ENCODE data around the gene CREB3L2. TPM values are rescaled to one million over a fixed set of nuclear protein-coding genes. Genes with fewer than 3 reads are reported as not detected.

Gene CREB3L2
- total RNA-seq, 1 experiment from 2014 or later: 60.6 TPM

DNA sequence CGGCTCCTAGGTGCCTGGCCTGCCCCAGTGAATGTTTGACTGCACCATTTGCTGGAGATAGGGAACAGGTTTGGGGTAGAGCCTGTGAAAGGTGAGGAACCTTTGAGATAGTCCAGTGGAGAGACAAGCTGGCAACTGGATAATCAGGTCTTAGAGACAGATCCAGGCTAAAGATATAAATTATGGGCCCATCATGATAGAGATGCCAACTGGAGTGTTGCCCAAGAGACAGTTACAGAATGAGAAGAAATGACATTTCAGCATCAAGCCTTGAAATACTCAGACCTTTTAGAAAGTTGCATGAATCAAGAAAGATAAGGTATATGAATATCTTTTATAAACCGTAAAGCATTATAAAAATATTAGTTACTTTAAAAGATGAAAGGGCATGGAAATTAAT, 27.1 kb downstream of the CREB3L2 start:
- no peaks in the 10 kb centered on the region for H3K9me3 Mint-ChIP-seq
- DNase-seq (ENCODE audit: low spot score): no peak
- TF ChIP-seq TEAD1 (CRISPR knock-in tag; IDR thresholded peaks at IDR 0.05) (no peak), FOXJ3 (CRISPR knock-in tag; IDR thresholded peaks at IDR 0.05; ENCODE audit: borderline replicate concordance) (no peak), ESRRA (CRISPR knock-in tag; IDR thresholded peaks at IDR 0.05; ENCODE audit: borderline replicate concordance) (no peak), HMGA2 (CRISPR knock-in tag; IDR thresholded peaks at IDR 0.05) (no peak), ETV6 (CRISPR knock-in tag; IDR thresholded peaks at IDR 0.05) (no peak), PRRX2 (CRISPR knock-in tag; IDR thresholded peaks at IDR 0.05) (no peak), SMAD4 (CRISPR knock-in tag; IDR thresholded peaks at IDR 0.05) (no peak), ZBTB21 (CRISPR knock-in tag; IDR thresholded peaks at IDR 0.05; ENCODE audit: borderline replicate concordance) (no peak), ZNF416 (CRISPR knock-in tag; IDR thresholded peaks at IDR 0.05) (no peak), TEAD4 (CRISPR knock-in tag; IDR thresholded peaks at IDR 0.05) (no peak), MYBL2 (CRISPR knock-in tag; IDR thresholded peaks at IDR 0.05) (no peak), CBFB (CRISPR knock-in tag; IDR thresholded peaks at IDR 0.05; ENCODE audit: low read depth) (no peak), TCF7 (CRISPR knock-in tag; IDR thresholded peaks at IDR 0.05; ENCODE audit: low read depth) (no peak)
- TF ChIP-seq, protein P1, sequence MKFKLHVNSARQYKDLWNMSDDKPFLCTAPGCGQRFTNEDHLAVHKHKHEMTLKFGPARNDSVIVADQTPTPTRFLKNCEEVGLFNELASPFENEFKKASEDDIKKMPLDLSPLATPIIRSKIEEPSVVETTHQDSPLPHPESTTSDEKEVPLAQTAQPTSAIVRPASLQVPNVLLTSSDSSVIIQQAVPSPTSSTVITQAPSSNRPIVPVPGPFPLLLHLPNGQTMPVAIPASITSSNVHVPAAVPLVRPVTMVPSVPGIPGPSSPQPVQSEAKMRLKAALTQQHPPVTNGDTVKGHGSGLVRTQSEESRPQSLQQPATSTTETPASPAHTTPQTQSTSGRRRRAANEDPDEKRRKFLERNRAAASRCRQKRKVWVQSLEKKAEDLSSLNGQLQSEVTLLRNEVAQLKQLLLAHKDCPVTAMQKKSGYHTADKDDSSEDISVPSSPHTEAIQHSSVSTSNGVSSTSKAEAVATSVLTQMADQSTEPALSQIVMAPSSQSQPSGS (CRISPR knock-in tag; IDR thresholded peaks at IDR 0.05; ENCODE audit: borderline replicate concordance, low read depth): no peak
- TF ChIP-seq, protein P2, sequence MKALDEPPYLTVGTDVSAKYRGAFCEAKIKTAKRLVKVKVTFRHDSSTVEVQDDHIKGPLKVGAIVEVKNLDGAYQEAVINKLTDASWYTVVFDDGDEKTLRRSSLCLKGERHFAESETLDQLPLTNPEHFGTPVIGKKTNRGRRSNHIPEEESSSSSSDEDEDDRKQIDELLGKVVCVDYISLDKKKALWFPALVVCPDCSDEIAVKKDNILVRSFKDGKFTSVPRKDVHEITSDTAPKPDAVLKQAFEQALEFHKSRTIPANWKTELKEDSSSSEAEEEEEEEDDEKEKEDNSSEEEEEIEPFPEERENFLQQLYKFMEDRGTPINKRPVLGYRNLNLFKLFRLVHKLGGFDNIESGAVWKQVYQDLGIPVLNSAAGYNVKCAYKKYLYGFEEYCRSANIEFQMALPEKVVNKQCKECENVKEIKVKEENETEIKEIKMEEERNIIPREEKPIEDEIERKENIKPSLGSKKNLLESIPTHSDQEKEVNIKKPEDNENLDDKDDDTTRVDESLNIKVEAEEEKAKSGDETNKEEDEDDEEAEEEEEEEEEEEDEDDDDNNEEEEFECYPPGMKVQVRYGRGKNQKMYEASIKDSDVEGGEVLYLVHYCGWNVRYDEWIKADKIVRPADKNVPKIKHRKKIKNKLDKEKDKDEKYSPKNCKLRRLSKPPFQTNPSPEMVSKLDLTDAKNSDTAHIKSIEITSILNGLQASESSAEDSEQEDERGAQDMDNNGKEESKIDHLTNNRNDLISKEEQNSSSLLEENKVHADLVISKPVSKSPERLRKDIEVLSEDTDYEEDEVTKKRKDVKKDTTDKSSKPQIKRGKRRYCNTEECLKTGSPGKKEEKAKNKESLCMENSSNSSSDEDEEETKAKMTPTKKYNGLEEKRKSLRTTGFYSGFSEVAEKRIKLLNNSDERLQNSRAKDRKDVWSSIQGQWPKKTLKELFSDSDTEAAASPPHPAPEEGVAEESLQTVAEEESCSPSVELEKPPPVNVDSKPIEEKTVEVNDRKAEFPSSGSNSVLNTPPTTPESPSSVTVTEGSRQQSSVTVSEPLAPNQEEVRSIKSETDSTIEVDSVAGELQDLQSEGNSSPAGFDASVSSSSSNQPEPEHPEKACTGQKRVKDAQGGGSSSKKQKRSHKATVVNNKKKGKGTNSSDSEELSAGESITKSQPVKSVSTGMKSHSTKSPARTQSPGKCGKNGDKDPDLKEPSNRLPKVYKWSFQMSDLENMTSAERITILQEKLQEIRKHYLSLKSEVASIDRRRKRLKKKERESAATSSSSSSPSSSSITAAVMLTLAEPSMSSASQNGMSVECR (CRISPR knock-in tag; IDR thresholded peaks at IDR 0.05; ENCODE audit: borderline replicate concordance): no peak
- TF ChIP-seq, protein P3, sequence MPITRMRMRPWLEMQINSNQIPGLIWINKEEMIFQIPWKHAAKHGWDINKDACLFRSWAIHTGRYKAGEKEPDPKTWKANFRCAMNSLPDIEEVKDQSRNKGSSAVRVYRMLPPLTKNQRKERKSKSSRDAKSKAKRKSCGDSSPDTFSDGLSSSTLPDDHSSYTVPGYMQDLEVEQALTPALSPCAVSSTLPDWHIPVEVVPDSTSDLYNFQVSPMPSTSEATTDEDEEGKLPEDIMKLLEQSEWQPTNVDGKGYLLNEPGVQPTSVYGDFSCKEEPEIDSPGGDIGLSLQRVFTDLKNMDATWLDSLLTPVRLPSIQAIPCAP (CRISPR knock-in tag; IDR thresholded peaks at IDR 0.05): no peak
- TF ChIP-seq, protein P4, sequence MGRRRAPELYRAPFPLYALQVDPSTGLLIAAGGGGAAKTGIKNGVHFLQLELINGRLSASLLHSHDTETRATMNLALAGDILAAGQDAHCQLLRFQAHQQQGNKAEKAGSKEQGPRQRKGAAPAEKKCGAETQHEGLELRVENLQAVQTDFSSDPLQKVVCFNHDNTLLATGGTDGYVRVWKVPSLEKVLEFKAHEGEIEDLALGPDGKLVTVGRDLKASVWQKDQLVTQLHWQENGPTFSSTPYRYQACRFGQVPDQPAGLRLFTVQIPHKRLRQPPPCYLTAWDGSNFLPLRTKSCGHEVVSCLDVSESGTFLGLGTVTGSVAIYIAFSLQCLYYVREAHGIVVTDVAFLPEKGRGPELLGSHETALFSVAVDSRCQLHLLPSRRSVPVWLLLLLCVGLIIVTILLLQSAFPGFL (CRISPR knock-in tag; IDR thresholded peaks at IDR 0.05; ENCODE audit: borderline replicate concordance): no peak
- TF ChIP-seq, protein P5, sequence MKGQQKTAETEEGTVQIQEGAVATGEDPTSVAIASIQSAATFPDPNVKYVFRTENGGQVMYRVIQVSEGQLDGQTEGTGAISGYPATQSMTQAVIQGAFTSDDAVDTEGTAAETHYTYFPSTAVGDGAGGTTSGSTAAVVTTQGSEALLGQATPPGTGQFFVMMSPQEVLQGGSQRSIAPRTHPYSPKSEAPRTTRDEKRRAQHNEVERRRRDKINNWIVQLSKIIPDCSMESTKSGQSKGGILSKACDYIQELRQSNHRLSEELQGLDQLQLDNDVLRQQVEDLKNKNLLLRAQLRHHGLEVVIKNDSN (CRISPR knock-in tag; IDR thresholded peaks at IDR 0.05): no peak
- TF ChIP-seq, protein P6, sequence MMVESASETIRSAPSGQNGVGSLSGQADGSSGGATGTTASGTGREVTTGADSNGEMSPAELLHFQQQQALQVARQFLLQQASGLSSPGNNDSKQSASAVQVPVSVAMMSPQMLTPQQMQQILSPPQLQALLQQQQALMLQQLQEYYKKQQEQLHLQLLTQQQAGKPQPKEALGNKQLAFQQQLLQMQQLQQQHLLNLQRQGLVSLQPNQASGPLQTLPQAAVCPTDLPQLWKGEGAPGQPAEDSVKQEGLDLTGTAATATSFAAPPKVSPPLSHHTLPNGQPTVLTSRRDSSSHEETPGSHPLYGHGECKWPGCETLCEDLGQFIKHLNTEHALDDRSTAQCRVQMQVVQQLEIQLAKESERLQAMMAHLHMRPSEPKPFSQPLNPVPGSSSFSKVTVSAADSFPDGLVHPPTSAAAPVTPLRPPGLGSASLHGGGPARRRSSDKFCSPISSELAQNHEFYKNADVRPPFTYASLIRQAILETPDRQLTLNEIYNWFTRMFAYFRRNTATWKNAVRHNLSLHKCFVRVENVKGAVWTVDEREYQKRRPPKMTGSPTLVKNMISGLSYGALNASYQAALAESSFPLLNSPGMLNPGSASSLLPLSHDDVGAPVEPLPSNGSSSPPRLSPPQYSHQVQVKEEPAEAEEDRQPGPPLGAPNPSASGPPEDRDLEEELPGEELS (CRISPR knock-in tag; IDR thresholded peaks at IDR 0.05): no peak
- TF ChIP-seq, protein P7, sequence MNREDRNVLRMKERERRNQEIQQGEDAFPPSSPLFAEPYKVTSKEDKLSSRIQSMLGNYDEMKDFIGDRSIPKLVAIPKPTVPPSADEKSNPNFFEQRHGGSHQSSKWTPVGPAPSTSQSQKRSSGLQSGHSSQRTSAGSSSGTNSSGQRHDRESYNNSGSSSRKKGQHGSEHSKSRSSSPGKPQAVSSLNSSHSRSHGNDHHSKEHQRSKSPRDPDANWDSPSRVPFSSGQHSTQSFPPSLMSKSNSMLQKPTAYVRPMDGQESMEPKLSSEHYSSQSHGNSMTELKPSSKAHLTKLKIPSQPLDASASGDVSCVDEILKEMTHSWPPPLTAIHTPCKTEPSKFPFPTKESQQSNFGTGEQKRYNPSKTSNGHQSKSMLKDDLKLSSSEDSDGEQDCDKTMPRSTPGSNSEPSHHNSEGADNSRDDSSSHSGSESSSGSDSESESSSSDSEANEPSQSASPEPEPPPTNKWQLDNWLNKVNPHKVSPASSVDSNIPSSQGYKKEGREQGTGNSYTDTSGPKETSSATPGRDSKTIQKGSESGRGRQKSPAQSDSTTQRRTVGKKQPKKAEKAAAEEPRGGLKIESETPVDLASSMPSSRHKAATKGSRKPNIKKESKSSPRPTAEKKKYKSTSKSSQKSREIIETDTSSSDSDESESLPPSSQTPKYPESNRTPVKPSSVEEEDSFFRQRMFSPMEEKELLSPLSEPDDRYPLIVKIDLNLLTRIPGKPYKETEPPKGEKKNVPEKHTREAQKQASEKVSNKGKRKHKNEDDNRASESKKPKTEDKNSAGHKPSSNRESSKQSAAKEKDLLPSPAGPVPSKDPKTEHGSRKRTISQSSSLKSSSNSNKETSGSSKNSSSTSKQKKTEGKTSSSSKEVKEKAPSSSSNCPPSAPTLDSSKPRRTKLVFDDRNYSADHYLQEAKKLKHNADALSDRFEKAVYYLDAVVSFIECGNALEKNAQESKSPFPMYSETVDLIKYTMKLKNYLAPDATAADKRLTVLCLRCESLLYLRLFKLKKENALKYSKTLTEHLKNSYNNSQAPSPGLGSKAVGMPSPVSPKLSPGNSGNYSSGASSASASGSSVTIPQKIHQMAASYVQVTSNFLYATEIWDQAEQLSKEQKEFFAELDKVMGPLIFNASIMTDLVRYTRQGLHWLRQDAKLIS (CRISPR knock-in tag; IDR thresholded peaks at IDR 0.05; ENCODE audit: borderline replicate concordance): no peak
- ChIA-PET POLR2A (no interaction called here), CTCF (interaction anchor here (1.0 kb wide), 1 partner anchor 27 kb away, joined by 3 read pairs; the partner anchor contains the start of gene CREB3L2)
- no peak overlapping the region for H3K4me3 Mint-ChIP-seq
- no peak overlapping the region for H3K27ac Mint-ChIP-seq
- no peaks in the 10 kb centered on the region for H3K27me3 Mint-ChIP-seq (ENCODE audit: low read depth)
- peaks cover 16% of the 10 kb centered on the region for H3K36me3 Mint-ChIP-seq
- ATAC-seq: no peak
- H3K4me1 Mint-ChIP-seq: peaks cover 30% of the 10 kb centered on the region
